Measurements from ENCODE around the gene PGP.
"Not testable (repeated sequence)": the region's sequence is repeated elsewhere in the genome, so short reads cannot be mapped to it uniquely, and the experiment has no call there.

Gene PGP

GRCh38 chr16:2214719-2214968, at the start of gene PGP:
Gene PGP, minus strand, starts transcription at chr16:2214840. Its CDS starts 63 bp downstream, at chr16:2214777.
- no peak for DNase-seq (ENCODE audit: low spot score)

- not testable (repeated sequence) for DNase-seq (ENCODE audit: low spot score)
Observed at GRCh38 chr16:2263026-2263425, 48.4 kb upstream of the PGP start.

GRCh38 chr16:2260250-2260649, 45.6 kb upstream of the PGP start:
- DNase-seq (ENCODE audit: low spot score): no peak

GRCh38 chr16:2258530-2258929, 43.9 kb upstream of the PGP start:
- DNase-seq (ENCODE audit: low spot score): not testable (repeated sequence)

- no peak for DNase-seq (ENCODE audit: low spot score)
Observed at GRCh38 chr16:2257726-2258125, 43.1 kb upstream of the PGP start.

- no peak for DNase-seq (ENCODE audit: low spot score)
Observed at GRCh38 chr16:2256531-2257140, 42.0 kb upstream of the PGP start.

- DNase-seq (ENCODE audit: low spot score): no peak
Observed at GRCh38 chr16:2253293-2253692, 38.7 kb upstream of the PGP start.

GRCh38 chr16:2252806-2253148, 38.1 kb upstream of the PGP start:
- no peak for DNase-seq (ENCODE audit: low spot score)

- DNase-seq (ENCODE audit: low spot score): peak; percentile 100
Observed at GRCh38 chr16:2251296-2252111, 36.9 kb upstream of the PGP start, which contains the start of gene ECI1. Gene ECI1, minus strand, starts transcription at chr16:2251587. Its CDS starts 21 bp downstream, at chr16:2251566.

GRCh38 chr16:2250652-2251295, 36.1 kb upstream of the PGP start:
- DNase-seq (ENCODE audit: low spot score): no peak

GRCh38 chr16:2246301-2246885, 31.8 kb upstream of the PGP start:
- no peak for DNase-seq (ENCODE audit: low spot score)

- no peak for DNase-seq (ENCODE audit: low spot score)
Observed at GRCh38 chr16:2244926-2245795, 30.5 kb upstream of the PGP start.

- no peak for DNase-seq (ENCODE audit: low spot score)
Observed at GRCh38 chr16:2244301-2244700, 29.7 kb upstream of the PGP start.

GRCh38 chr16:2243781-2244180, 29.1 kb upstream of the PGP start:
- no peak for DNase-seq (ENCODE audit: low spot score)

- DNase-seq (ENCODE audit: low spot score): no peak
Observed at GRCh38 chr16:2243031-2243528, 28.4 kb upstream of the PGP start.

GRCh38 chr16:2242598-2242997, 28.0 kb upstream of the PGP start:
- DNase-seq (ENCODE audit: low spot score): no peak

GRCh38 chr16:2240331-2240730, 25.7 kb upstream of the PGP start:
- DNase-seq (ENCODE audit: low spot score): not testable (repeated sequence)

- DNase-seq (ENCODE audit: low spot score): no peak
Observed at GRCh38 chr16:2238838-2239675, 24.4 kb upstream of the PGP start.

GRCh38 chr16:2238150-2238837, 23.7 kb upstream of the PGP start:
- DNase-seq (ENCODE audit: low spot score): no peak

- no peak for DNase-seq (ENCODE audit: low spot score)
Observed at GRCh38 chr16:2237493-2238149, 23.0 kb upstream of the PGP start.
